HUES48 (cell line): ENCODE measurements around the gene HOXC5.
A peak's percentile ranks its signal among the peaks of the same experiment; 100 is the strongest.

Experiments
- H3K27ac ChIP-seq: one replicate; pipeline ENCODE4 v1.7.0; 2013; ENCODE audit warnings: low read depth, low read length, inconsistent platforms
- H3K27me3 ChIP-seq: 2 replicates; pipeline ENCODE4 v1.6.1; 2013; ENCODE audit warnings: mild to moderate bottlenecking, low read length; ENCODE audit not compliant: control insufficient read depth, insufficient read depth
- H3K36me3 ChIP-seq: 2 replicates; pipeline ENCODE4 v1.6.1; 2013; ENCODE audit warnings: low read length; ENCODE audit not compliant: control insufficient read depth, insufficient read depth
- H3K4me1 ChIP-seq: 2 replicates; pipeline ENCODE4 v1.6.1; 2013; ENCODE audit warnings: mild to moderate bottlenecking, low read length; ENCODE audit not compliant: control insufficient read depth, insufficient read depth
- H3K4me3 ChIP-seq: 2 replicates; pipeline ENCODE4 v1.5.1; 2013; ENCODE audit warnings: mild to moderate bottlenecking, low read depth, low read length
- H3K9ac ChIP-seq: 2 replicates; pipeline ENCODE4 v1.6.1; 2013; ENCODE audit warnings: mild to moderate bottlenecking, low read depth, low read length, moderate library complexity
- H3K9me3 ChIP-seq: 2 replicates; pipeline ENCODE4 v1.6.1; 2013; ENCODE audit warnings: low read length; ENCODE audit not compliant: control insufficient read depth, insufficient read depth

Gene HOXC5

GRCh38 chr12:54017027-54017788 is 15.6 kb upstream of the HOXC5 start:
- Histone ChIP-seq H3K27ac (no peak overlapping the region), H3K9me3 (no peaks in the 10 kb centered on the region), H3K36me3 (no peaks in the 10 kb centered on the region), H3K4me1 (peaks cover 27% of the 10 kb centered on the region; the same call in 1 of the 2 replicates), H3K9ac (no peak overlapping the region), H3K27me3 (peaks cover 100% of the 10 kb centered on the region), H3K4me3 (peak overlapping the region; percentile 34)

- H3K36me3 ChIP-seq: no peaks in the 10 kb centered on the region
- no peak overlapping the region for H3K27ac ChIP-seq
- H3K9ac ChIP-seq: no peak overlapping the region
- peaks cover 27% of the 10 kb centered on the region; the same call in 1 of the 2 replicates for H3K4me1 ChIP-seq
- H3K27me3 ChIP-seq: peaks cover 100% of the 10 kb centered on the region
- no peaks in the 10 kb centered on the region for H3K9me3 ChIP-seq
- H3K4me3 ChIP-seq: peak overlapping the region; percentile 34
Measured at GRCh38 chr12:54017878-54018467, 14.9 kb upstream of the HOXC5 start.

- Histone ChIP-seq H3K27ac (no peak overlapping the region), H3K9ac (no peak overlapping the region), H3K4me1 (peaks cover 27% of the 10 kb centered on the region; the same call in 1 of the 2 replicates), H3K9me3 (no peaks in the 10 kb centered on the region), H3K4me3 (peak overlapping the region; percentile 34; the same call in 1 of the 2 replicates), H3K27me3 (peaks cover 100% of the 10 kb centered on the region), H3K36me3 (no peaks in the 10 kb centered on the region)
Measured at GRCh38 chr12:54018468-54018984, 14.3 kb upstream of the HOXC5 start.

GRCh38 chr12:54019091-54019811 is 13.6 kb upstream of the HOXC5 start:
- Histone ChIP-seq H3K27me3 (peaks cover 100% of the 10 kb centered on the region), H3K36me3 (no peaks in the 10 kb centered on the region), H3K9ac (no peak overlapping the region), H3K9me3 (no peaks in the 10 kb centered on the region), H3K27ac (no peak overlapping the region), H3K4me1 (peaks cover 23% of the 10 kb centered on the region; the same call in 1 of the 2 replicates), H3K4me3 (no peak overlapping the region)

- Histone ChIP-seq H3K27me3 (peaks cover 100% of the 10 kb centered on the region), H3K36me3 (no peaks in the 10 kb centered on the region), H3K9me3 (no peaks in the 10 kb centered on the region), H3K4me3 (no peak overlapping the region), H3K27ac (no peak overlapping the region), H3K4me1 (peaks cover 21% of the 10 kb centered on the region; the same call in 1 of the 2 replicates), H3K9ac (no peak overlapping the region)
Measured at GRCh38 chr12:54019924-54020590, 12.8 kb upstream of the HOXC5 start.

- peaks cover 21% of the 10 kb centered on the region; the same call in 1 of the 2 replicates for H3K4me1 ChIP-seq
- H3K9me3 ChIP-seq: no peaks in the 10 kb centered on the region
- H3K36me3 ChIP-seq: no peaks in the 10 kb centered on the region
- no peak overlapping the region for H3K9ac ChIP-seq
- H3K27me3 ChIP-seq: peaks cover 100% of the 10 kb centered on the region
- H3K4me3 ChIP-seq: no peak overlapping the region
- H3K27ac ChIP-seq: no peak overlapping the region
Measured at GRCh38 chr12:54020591-54021405, 12.1 kb upstream of the HOXC5 start.

GRCh38 chr12:54021432-54022013 is 11.3 kb upstream of the HOXC5 start:
- Histone ChIP-seq H3K9ac (no peak overlapping the region), H3K4me3 (no peak overlapping the region), H3K36me3 (no peaks in the 10 kb centered on the region), H3K27me3 (peaks cover 100% of the 10 kb centered on the region), H3K27ac (no peak overlapping the region), H3K4me1 (peaks cover 21% of the 10 kb centered on the region; the same call in 1 of the 2 replicates), H3K9me3 (no peaks in the 10 kb centered on the region)

GRCh38 chr12:54022960-54023884 is 9.6 kb upstream of the HOXC5 start:
- no peaks in the 10 kb centered on the region for H3K9me3 ChIP-seq
- peaks cover 100% of the 10 kb centered on the region for H3K27me3 ChIP-seq
- H3K36me3 ChIP-seq: no peaks in the 10 kb centered on the region
- H3K9ac ChIP-seq: no peak overlapping the region
- peaks cover 15% of the 10 kb centered on the region; the same call in 1 of the 2 replicates for H3K4me1 ChIP-seq
- H3K4me3 ChIP-seq: no peak overlapping the region
- no peak overlapping the region for H3K27ac ChIP-seq

DNA sequence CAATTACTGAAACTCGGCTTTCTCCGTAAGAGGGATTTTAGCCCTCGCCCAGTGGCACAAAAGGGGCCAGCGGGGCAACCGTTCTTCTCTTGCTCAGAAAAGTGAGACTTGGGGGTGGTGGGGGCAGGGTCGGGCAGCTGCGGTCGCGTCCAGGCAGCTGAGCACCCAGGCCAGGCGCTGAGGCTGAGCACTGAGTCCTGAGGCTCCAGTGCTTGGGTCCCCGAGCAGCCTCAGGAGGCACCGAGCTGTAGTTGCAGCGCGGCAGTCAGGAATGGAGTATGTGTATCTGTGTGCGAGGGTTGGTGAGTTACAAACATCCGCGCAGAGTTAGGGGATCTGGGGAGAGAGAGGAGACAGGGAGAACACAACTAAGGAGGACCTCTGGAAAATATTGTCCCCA is 8.7 kb upstream of the HOXC5 start:
- no peaks in the 10 kb centered on the region for H3K36me3 ChIP-seq
- no peak overlapping the region for H3K27ac ChIP-seq
- H3K9me3 ChIP-seq: no peaks in the 10 kb centered on the region
- peaks cover 100% of the 10 kb centered on the region for H3K27me3 ChIP-seq
- H3K9ac ChIP-seq: no peak overlapping the region
- H3K4me3 ChIP-seq: no peak overlapping the region
- peaks cover 12% of the 10 kb centered on the region; the same call in 1 of the 2 replicates for H3K4me1 ChIP-seq
